Fibroblast of skin of back (primary cell): ENCODE measurements around the gene LPCAT2.

Source experiments
- DNase-seq: peaks from one replicate; pipeline ENCODE4 v3.0.0-alpha.2; 2013

LPCAT2 gene

DNA sequence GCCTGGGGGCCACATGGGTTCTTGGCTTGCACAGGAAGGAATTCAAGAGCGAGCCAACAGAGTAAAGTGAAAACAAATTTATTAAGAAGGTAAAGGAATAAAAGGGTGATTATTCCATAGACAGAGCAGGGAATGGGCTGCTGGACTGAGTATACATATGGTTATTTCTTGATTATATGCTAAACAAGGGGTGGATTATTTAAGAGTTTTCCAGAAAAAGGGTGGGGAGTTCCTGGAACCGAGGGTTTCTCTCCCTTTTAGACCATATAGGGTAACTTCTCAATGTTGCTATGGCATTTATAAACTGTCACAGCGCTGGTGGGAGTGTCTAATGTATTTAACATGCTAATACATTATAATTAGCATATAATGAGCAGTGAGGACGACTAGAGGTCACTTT lies 27.8 kb upstream of the LPCAT2 start:
- no peak for DNase-seq

DNA sequence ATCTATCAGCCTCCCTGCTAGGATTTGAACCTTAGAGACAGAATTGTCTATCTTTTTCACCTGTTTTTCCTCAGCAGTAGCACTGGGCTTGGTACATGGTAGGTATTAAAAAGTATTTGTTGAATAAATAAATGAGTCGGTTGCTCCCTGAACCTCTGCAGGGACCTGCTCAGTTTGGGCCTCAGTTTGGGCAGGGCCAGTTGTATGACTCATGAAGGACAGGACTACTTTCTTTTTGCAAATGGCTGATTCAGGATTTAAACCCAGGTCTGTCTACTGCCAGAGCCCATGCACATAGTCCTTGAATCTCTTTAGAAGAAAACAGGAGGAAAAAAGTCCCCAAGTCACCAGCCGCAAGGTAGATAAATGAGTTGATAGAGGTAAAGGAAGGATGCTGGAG lies 26.8 kb upstream of the LPCAT2 start:
- peak; percentile 53 for DNase-seq

DNA sequence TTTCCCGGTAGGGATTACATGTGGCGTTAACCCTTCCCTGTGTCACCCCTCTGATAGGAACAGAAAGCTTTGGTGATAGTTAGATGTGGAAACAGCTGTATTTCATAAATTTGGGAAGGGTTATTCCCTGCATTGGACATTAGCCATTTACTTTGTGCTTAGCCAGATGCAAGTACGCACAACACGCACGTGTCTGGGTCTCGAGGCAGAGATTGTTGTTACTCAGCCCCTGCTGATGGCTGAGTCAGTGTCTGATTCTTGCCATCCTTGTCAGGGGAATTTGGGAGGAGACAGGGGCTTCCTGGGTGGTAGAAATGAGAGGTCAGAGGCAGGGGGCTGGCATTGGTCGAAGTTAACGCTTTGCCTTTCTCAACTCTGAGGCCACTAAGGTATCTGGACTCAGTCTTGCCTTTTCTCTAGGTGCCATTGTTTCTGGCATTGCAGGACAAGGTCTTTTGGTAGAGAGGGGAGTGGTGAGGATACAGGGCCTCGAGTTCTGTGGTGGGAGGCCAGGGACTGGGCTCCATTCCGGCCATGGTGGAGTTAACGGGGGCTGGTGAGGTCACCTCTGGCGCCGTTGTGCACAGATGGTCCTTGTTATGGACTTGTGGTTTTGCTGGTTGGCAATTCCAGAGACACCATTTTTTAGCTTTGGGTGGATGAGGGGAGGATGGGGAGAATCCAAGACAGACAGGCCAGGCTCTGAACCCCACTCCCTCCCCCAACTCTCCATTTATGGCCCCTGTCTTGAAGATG lies 21.6 kb upstream of the LPCAT2 start:
- DNase-seq = peak; percentile 92

DNA sequence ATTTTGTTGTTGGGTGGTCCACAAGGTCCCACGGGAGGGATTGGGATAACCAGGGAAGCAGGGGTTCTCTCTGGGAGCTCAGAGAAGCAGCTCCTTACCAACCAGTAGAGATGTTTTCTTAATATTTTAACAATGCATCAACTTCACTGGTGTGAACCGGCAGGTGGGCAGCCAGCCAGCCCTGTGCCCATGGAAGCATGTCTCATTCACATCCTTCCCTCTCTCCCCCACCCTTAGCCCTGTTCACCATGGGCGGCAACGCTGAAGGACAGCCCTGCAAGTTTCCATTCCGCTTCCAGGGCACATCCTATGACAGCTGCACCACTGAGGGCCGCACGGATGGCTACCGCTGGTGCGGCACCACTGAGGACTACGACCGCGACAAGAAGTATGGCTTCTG lies 20.6 kb upstream of the LPCAT2 start:
- DNase-seq = no peak

DNA sequence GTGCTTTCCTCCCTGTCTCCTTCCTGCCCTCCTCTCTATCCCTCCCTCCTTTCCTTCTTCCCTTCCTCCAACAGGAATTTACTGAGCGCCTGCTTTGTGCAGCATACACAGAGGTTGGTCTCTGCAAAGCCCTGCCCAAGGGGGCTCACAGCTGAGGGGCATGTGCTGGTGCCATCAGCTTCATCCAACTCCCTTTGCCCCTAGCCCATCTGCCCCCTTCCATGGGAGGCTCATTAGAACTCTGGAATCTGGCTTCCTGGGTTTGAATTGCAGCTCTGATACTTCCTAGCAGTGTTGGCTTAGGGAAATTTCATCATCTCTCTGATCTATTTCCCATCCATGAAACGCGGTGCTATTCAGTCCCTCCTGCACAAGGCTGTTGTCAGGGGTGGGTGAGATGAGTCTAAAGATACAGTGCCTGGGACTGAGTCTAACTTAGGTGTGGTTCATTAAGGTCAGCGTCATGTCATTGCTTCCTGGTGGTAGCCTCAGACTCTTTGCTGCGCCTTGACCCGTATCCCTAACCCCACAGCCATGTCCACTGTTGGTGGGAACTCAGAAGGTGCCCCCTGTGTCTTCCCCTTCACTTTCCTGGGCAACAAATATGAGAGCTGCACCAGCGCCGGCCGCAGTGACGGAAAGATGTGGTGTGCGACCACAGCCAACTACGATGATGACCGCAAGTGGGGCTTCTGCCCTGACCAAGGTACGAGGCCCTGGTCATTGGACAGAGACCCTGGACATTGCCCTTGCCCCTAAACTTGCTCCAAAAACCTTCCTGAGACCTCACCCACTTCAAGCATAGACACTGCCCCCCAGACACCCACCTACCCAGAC lies 19.5 kb upstream of the LPCAT2 start:
- DNase-seq = no peak

DNA sequence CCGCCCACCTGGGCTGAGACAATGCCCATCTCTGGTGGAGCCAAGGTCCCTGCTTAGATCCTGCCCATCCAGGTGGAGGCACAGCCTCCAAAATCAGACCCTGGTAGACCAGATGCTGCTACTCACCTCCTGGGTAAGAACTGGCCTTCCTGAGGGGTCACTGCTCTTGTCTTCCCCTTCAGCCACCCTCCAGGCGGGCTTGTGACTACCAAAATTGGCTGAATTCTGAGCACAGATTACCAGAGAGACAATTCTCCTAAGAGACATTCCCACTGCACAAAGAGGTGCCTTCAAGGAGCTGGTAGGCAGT lies 19.0 kb upstream of the LPCAT2 start:
- DNase-seq = no peak

DNA sequence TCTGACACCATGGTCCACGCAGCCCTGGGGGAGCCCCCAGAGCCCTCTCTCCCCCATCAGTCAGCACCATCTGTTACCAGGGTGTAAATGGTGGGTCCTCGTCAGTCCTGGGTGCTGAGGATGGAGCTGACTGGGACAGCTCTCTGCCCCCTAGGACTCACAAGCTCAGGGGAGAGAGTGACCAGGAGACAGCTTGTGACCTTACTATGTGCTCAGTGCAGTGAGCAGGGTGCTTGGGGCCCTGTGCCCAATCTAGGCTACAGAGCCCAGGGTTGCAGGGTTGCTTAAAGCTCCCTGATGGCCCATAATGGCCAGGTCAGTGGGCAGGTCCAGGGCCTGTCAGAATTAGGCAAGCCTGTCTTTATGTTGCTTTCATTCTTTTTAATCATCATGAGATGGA lies 18.6 kb upstream of the LPCAT2 start:
- no peak for DNase-seq

DNA sequence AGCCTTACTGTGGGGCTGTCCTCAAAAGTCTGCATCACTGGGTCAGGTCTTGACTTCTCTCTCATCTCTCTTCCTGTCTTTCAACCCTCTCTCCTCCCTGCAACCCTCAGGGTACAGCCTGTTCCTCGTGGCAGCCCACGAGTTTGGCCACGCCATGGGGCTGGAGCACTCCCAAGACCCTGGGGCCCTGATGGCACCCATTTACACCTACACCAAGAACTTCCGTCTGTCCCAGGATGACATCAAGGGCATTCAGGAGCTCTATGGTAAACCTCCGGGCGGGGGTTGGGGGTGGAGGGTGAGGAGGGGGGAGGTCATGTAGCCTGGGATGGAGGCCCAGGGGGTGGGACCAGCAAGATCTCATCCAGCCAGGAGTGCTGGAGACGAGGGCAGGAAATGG lies 17.2 kb upstream of the LPCAT2 start:
- no peak for DNase-seq

DNA sequence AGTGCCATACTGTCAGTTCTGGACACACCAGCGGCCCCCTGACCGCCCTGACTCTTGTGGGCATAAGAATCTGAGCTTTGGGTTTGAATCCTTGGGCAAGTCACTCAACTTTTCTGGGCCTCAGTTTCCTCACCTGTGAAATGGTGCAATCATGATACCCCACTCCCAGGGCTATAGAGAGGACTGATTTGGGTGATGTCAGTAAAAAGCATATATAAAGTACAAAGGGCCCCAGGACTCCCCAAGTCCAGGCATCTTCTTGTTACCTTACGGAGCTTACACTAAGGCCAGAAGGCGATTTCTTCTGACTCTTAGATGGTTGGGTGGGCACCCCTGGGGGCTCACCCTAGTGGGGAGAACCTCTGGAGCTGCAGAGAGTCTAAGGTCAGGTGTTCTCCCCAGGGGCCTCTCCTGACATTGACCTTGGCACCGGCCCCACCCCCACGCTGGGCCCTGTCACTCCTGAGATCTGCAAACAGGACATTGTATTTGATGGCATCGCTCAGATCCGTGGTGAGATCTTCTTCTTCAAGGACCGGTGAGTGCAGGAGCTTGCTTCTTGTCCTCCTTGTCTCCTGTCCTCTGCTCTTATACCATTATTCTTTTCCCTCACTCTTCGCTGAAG lies 16.0 kb upstream of the LPCAT2 start:
- DNase-seq = no peak

DNA sequence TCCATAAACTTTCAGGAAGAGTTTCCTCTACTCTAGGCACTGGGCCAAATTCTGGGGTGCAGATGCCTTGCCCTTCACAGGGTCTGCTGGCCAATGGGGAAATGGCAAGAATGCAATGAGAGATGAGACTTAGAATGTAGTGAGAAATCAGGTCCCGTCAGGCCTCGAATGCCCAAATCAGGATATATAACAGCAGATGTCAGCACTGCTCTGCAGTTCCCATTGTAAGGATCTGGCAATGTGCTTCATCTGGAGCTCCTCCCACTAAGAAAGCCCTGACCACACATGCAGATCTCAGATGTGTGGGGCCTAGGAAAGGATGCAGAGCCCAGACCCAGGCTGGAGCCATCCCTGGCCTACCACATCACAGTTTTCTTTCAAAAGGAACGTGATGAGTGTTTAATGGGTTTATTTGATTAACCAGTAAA lies 13.9 kb upstream of the LPCAT2 start:
- DNase-seq = peak; percentile 97

DNA sequence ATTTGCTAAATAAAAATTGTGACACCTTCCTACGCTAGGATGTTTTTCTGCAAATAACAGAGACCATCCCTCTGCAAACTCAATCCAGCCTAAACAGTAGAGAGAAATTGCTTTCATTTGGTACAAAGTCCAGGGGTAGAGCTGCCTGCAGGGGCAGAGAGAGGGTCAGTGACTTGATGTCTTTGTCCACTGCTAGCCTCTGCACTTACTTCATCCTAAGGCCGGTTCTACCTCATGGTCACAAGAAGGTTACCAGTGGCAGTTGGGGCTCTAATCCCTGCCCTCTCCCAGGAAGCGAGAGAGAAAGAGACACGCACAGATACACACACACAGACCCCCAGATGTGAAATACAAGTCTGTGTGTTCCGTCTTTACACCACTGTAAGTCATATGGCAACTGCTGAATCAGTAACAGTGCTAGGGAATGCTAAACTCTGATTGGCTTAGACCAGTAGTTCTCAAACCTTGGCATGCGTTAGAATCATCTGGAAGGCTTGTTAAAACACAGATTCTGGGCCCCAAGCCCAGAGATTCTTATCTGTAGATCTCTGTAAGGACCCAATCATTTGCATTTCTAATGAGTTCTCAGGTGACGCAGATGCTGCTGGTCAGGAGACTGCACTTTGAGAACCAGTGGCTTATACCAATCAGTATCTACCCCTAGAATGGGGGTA lies 13.1 kb upstream of the LPCAT2 start:
- no peak for DNase-seq

DNA sequence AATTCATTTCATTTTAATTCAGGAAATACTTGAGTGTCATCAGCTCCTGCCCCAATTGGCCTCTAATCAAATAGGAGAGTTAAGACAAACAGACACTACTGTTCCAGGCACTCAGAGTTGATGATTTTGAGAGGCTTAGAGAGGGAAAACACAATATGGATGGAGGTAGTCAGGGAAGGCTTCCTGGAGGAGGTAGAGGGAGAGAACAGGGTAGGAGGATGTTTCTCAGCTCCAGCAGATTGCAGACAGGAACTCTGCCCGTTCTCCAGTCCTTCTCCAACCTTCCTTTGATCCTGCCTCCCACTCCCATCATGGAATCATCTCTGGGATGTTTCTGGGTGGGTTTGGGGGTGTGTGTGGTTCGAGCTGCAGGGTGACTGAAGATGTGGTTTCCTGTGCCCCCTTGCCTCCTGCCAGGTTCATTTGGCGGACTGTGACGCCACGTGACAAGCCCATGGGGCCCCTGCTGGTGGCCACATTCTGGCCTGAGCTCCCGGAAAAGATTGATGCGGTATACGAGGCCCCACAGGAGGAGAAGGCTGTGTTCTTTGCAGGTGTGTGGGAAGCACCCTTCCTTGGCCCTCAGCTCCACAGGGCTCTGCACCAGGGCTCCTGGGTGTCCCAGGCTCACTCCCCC lies 12.2 kb upstream of the LPCAT2 start:
- DNase-seq = no peak

DNA sequence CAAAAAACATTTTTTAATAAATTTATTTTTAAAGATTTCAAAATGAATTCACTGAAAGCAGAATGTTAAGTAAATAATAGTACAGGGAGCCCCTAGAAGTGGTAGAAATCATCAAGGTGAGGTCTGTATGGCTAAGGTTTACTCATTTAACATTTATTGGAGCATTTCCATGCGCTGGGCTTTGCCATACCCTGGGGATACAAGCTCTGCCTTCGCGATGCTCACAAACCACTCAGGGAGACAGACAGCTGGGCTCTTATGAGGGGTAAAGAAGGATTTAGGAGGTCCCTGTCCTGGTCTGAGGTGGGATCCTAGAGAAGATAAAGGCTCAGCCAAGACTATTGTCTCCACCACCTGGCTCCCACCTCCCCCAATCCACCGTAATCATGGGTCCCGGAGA lies 11.3 kb upstream of the LPCAT2 start:
- DNase-seq = no peak

DNA sequence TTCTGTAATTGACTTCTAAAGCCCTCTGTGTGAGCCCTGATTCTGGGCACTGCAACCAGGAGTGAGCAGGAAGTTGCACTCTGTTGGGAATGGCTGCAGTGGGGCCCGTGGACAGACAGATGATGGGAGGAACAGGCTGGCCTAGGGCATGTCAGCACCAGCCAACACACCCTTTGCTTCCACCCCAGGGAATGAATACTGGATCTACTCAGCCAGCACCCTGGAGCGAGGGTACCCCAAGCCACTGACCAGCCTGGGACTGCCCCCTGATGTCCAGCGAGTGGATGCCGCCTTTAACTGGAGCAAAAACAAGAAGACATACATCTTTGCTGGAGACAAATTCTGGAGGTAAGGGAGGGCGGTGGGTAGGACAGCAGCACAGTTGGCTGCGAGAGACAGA lies 10.8 kb upstream of the LPCAT2 start:
- DNase-seq = no peak

DNA sequence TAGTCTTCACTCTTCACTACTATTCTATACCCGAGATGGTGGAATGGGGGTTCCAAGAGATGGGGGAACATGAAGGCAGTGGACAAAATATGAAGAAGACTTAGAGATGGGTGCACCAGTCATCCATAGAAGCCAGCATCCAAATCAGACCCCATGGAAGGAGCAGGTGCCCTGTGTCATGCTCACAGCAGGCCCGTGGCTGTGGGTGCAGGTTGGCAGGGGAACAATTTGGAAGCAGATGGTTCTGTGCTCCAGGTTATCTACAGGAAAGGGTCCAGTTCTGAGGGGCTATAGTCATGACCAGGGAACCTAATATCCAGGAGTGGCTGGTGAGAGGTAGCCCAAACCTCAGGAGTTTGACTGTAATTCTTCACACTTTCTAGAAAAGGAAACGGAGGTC lies 9.6 kb upstream of the LPCAT2 start:
- DNase-seq = no peak

DNA sequence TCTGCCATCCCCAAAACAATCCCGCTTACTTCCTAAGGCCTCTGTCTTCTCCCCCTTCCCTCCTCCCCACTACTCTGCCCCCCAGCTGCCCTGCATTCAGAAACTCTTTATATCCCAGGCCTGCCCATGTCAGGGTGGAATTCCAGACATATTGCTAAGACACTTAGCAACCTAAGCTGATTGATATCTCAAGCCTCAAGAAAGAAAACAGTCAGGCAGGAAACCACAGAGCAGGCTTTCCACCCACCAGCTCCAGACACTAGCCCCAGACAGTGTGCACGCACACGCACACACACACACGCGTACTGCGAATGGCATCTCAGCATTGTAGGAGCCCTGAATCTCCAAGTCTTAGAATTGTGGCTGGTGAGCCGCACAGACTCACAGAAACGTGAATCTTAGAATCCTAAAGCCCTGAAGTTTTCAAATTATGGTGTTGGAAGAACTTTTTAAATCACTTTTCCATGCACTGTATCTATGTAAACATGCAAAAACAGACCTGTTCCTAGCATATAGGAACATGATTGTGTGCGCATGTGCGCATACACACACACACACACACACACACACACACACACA lies 8.8 kb upstream of the LPCAT2 start:
- DNase-seq = peak; percentile 100

DNA sequence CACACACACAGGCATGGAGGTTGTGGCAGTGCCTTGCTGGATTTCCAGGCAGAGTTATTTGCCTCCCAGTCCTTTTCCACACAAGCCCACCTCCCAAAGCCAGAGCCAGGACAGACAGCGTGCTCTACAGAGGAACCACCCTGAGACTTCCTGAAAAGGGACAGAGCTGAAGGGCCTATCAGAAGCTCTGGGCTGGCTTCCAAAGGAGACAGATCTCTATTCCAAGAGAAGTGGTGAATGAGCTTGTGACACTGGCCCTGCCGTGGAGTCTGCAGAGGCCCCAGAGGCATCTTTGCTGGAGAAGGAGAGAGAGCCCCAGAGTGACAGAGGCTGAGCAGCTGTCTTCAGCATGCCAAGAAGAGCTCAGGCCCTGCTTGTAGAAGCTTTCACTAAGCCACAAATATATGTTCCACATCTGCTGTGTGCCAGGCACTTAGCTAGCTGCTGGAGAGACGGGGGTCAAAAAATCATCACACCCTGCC lies 8.3 kb upstream of the LPCAT2 start:
- DNase-seq = peak; percentile 89

DNA sequence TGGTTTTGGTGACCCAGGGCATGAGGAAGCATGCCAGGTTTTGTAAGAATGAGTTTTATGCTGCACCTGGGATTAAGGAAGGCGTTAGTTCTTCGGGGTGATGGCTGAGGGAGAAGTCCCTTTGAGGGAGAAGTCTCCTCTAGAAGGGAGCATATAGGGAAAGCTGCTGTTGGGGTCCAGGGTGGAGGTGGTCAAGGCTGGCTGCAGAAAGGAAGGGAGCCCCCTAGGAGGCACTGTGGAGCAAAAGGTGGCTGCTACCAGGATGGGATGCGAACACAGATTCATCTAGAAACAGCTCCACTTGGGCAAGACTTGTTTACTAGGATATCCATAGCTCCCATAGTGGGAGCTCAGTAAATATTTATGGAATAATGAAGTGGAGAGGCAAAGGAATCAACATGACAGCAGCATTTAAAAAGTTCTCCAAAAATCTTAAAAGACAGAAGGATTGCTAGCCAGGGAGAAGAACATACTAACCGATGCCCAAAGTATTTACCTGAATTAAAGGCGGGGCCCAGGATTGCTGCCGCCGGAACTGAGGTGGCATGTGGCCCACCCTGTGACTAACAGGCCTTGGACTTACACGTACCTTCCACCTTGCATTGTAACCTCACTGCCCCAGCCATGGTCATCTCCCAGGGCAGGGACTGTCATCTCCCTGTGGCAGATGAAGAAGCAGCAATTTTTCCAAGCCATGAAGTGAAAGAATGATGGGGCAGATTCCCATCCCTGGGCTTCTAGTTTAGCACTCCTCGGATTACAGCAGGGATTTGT lies 7.1 kb upstream of the LPCAT2 start:
- no peak for DNase-seq

DNA sequence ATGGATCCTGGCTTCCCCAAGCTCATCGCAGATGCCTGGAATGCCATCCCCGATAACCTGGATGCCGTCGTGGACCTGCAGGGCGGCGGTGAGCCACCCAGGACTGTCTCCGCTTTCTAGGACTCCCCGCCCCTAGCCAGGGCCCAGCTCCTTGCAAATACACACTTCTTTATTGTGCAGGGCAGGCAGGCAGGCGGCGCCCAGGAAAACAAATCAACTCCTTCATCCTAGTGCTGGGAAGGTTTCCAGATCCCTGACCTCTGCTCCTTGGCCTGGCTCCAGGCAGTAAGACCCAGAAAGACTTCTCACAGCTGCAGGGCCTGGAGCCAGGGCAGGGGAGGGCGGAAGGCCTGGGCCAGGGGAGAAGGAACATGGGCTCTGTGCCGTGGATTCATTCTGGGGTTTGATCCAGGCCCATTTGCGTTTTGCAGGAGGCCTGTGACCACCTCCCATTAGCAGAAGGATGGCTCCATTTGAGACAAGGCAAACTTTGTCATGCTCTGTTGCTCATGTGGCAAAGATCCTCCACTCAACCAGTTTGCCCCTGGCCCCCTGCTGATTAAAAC lies 6.0 kb upstream of the LPCAT2 start:
- DNase-seq = no peak

DNA sequence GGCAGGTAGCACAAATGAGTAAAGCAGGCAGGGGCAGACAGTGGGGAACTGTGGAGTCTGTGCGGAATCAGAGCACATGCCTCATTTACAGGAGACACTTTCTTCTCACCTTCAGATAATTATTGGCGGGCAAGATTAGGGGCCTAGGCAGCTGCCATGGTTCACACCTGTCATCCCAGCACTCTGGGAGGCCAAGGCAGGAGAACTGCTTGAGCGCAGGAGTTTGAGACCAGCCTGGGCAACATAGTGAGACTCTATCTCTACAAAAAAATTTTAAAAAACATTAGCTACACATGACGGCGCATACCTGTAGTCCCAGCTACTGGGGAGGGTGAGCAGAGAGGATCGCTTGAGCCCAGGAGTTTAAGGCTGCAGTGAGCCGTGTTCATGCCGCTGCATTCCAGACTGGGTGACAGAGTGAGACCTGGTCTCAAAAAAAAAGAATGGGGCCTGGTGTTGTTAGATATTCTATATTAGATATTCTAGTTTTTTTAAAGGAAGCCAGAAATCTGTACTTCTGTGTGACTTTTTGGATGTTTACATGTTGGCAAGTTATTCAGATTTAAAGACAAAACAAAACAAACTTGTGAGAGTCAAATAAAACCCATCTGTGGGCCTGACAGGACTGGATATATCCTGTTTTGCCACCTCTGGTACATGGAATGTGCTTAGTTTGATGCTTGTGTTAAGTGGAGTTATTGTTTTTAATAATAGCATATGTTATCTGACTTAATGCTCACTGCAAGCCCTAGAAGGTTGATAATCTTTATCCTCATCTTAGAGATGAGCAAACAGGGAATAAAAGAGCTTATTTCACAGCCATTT lies 4.9 kb upstream of the LPCAT2 start:
- no peak for DNase-seq
